K562 (cell line): ENCODE data around the gene ZNF629.

Experiments
- CBX5 ChIP-seq: IDR thresholded peaks from 2 replicates; pipeline ENCODE4 v1.6.1; 2014; ENCODE audit warnings: low read depth, borderline replicate concordance
- E2F5 ChIP-seq: sonication (generic); formaldehyde crosslinking; IDR thresholded peaks from 2 replicates; pipeline ENCODE4 v1.8.0; 2022; ENCODE audit warnings: mild to moderate bottlenecking, missing genetic modification reagents
- ELF1 ChIP-seq: fragments of 200-800 bp; sonication (Bioruptor generic); IDR thresholded peaks from 2 replicates; pipeline ENCODE4 v1.6.1; 2016; ENCODE audit warnings: missing genetic modification characterization, missing compliant biosample characterization
- MAFG ChIP-seq: fragments of 450-650 bp; conservative IDR thresholded peaks from 2 replicates; pipeline ENCODE4 v1.6.1; 2016; ENCODE audit warnings: missing genetic modification characterization, missing compliant biosample characterization
- NKRF ChIP-seq: fragments of 450-650 bp; IDR thresholded peaks from 2 replicates; pipeline ENCODE4 v1.6.1; 2016; ENCODE audit warnings: borderline replicate concordance
- NR2C1 ChIP-seq, 2 experiments: fragments of 450-650 bp; IDR thresholded peaks; 2 replicates each; pipeline ENCODE4 v1.6.1; 2017; ENCODE audit warnings: mild to moderate bottlenecking in 2 of 2, antibody characterized with exemption in 1 of 2, inconsistent platforms in 1 of 2, missing compliant biosample characterization in 1 of 2, missing genetic modification characterization in 1 of 2
- POLR2AphosphoS5 ChIP-seq: IDR thresholded peaks from 2 replicates; pipeline ENCODE4 v1.6.1; 2011; ENCODE audit warnings: mild to moderate bottlenecking, low read depth, low read length, moderate library complexity; ENCODE audit not compliant: control insufficient read depth, insufficient read depth
- PRMT5 ChIP-seq: sonication (generic); formaldehyde crosslinking; IDR thresholded peaks from 2 replicates; pipeline ENCODE4 v1.5.0; 2020; ENCODE audit warnings: missing genetic modification reagents
- RBM22 ChIP-seq: fragments of 200-400 bp; formaldehyde crosslinking; IDR thresholded peaks from 2 replicates; pipeline ENCODE4 v1.6.1; 2018; ENCODE audit warnings: low read length, low read depth; ENCODE audit not compliant: poor library complexity, severe bottlenecking
- SMARCC2 ChIP-seq: fragments of 450-650 bp; IDR thresholded peaks from 2 replicates; pipeline ENCODE4 v1.6.1; 2017; ENCODE audit warnings: antibody characterized with exemption, moderate library complexity, mild to moderate bottlenecking, low read depth
- USF2 ChIP-seq: sonication (generic); formaldehyde crosslinking; IDR thresholded peaks from 2 replicates; pipeline ENCODE4 v1.5.0; 2020; ENCODE audit warnings: missing genetic modification reagents
- ZNF384 ChIP-seq: IDR thresholded peaks from 2 replicates; pipeline ENCODE4 v1.6.1; 2012; ENCODE audit warnings: low read depth, low read length, improper control_type of control experiment

- TF ChIP-seq RBM22 = no peak
- TF ChIP-seq SMARCC2 = no peak
- TF ChIP-seq ELF1 = no peak
- no peak for TF ChIP-seq NR2C1 (IDR thresholded peaks at IDR 0.05)
- TF ChIP-seq NR2C1 (tag; IDR thresholded peaks at IDR 0.05) = no peak
- no peak for TF ChIP-seq ZNF384
- TF ChIP-seq MAFG = no peak
- no peak for TF ChIP-seq POLR2AphosphoS5
- no peak for TF ChIP-seq E2F5
- TF ChIP-seq USF2 (CRISPR knock-in tag) = no peak
- TF ChIP-seq PRMT5 (CRISPR knock-in tag) = no peak
- no peak for TF ChIP-seq CBX5
- no peak for TF ChIP-seq NKRF
Observed at GRCh38 chr16:30813821-30814189, 26.8 kb upstream of the ZNF629 start.
